H1 (cell line): ENCODE results near the gene ELMO1. TPM values are rescaled to one million over a fixed set of nuclear protein-coding genes. Genes with fewer than 3 reads are reported as not detected.

ENCODE experiments used
- CTCF ChIA-PET: fragments of 300-600 bp; sonication (Branson Sonifier 250); formaldehyde crosslinking; loops from one replicate; lab custom pipeline; 2021; ENCODE audit not compliant: partially characterized antibody; lab: Charles Lee
- POLR2A ChIA-PET: fragments of 300-600 bp; sonication (Branson Sonifier 250); formaldehyde crosslinking; loops from one replicate; lab custom pipeline; 2021; ENCODE audit warnings: inconsistent platforms; ENCODE audit not compliant: partially characterized antibody; lab: Charles Lee
- DNase-seq, 2 experiments: peaks; one replicate each; pipeline versions ENCODE4 v3.0.0 to v3.0.0-alpha.2; 2010 to 2022; ENCODE audit warnings: low spot score in 2 of 2, low read depth in 1 of 2, mixed read lengths in 1 of 2
- FAIRE-seq: peaks from 2 replicates; lab custom pipeline; 2011; peaks lifted over from hg19 to GRCh38; lab: Jason Lieb, UNC
- H2AFZ ChIP-seq: 2 replicates; pipeline ENCODE4 v1.8.1; 2012; ENCODE audit warnings: low read length, inconsistent platforms
- H2AK5ac ChIP-seq: 2 replicates; pipeline ENCODE4 v1.6.1; 2013; ENCODE audit warnings: low read depth, low read length
- H2BK120ac ChIP-seq: replicated peaks from 2 replicates; pipeline ENCODE3; 2013; ENCODE audit warnings: low read depth, low read length, inconsistent platforms
- H2BK12ac ChIP-seq: 2 replicates; pipeline ENCODE4 v1.6.1; 2013; ENCODE audit warnings: low read depth, low read length
- H2BK15ac ChIP-seq: 2 replicates; pipeline ENCODE4 v1.6.1; 2013; ENCODE audit warnings: low read length
- H2BK20ac ChIP-seq: 2 replicates; pipeline ENCODE4 v1.6.1; 2013; ENCODE audit warnings: low read length
- H2BK5ac ChIP-seq: 2 replicates; pipeline ENCODE4 v1.6.1; 2013; ENCODE audit warnings: low read depth, low read length
- H3K14ac ChIP-seq: 2 replicates; pipeline ENCODE4 v1.6.1; 2013; ENCODE audit warnings: inconsistent platforms; ENCODE audit not compliant: insufficient read length
- H3K18ac ChIP-seq: 2 replicates; pipeline ENCODE4 v1.6.1; 2013; ENCODE audit warnings: low read length; ENCODE audit errors: extremely low read depth
- H3K23ac ChIP-seq: 2 replicates; pipeline ENCODE4 v1.6.1; 2013; ENCODE audit warnings: inconsistent platforms; ENCODE audit not compliant: insufficient read length
- H3K23me2 ChIP-seq: 2 replicates; pipeline ENCODE4 v1.6.1; 2013; ENCODE audit warnings: low read depth, low read length
- H3K27ac ChIP-seq: 2 replicates; pipeline ENCODE4 v1.6.1; 2011; ENCODE audit warnings: low read depth, low read length, inconsistent platforms
- H3K27me3 ChIP-seq, 4 experiments: replicated peaks in 1 of 4; 1 replicate in 1 of 4; 2 replicates in 3 of 4; pipeline versions ENCODE4 v1.6.1 to v1.8.1; 2011 to 2013; ENCODE audit warnings: low read length in 3 of 4, mild to moderate bottlenecking in 3 of 4, inconsistent platforms in 2 of 4, mixed read lengths in 2 of 4, moderate library complexity in 1 of 4; ENCODE audit not compliant: control insufficient read depth in 3 of 4, insufficient read depth in 3 of 4; ENCODE audit errors: extremely low read depth in 1 of 4
- H3K36me3 ChIP-seq, 4 experiments: 2 replicates each; pipeline versions ENCODE4 v1.6.1 to v1.8.1; 2011 to 2013; ENCODE audit warnings: mild to moderate bottlenecking in 4 of 4, low read length in 3 of 4, moderate library complexity in 2 of 4, control low read depth in 1 of 4, inconsistent platforms in 1 of 4; ENCODE audit not compliant: insufficient read depth in 4 of 4, control insufficient read depth in 2 of 4
- H3K4ac ChIP-seq: replicated peaks from 2 replicates; pipeline ENCODE3; 2013; ENCODE audit warnings: low read length, low read depth, mixed read lengths, inconsistent platforms; ENCODE audit not compliant: insufficient read length
- H3K4me1 ChIP-seq, 4 experiments: replicated peaks in 1 of 4; 1 replicate in 1 of 4; 2 replicates in 3 of 4; pipeline versions ENCODE4 v1.6.1 to v1.8.1; 2011 to 2013; ENCODE audit warnings: low read length in 3 of 4, inconsistent platforms in 2 of 4, mixed read lengths in 1 of 4; ENCODE audit not compliant: insufficient read depth in 4 of 4, control insufficient read depth in 3 of 4
- H3K4me2 ChIP-seq, 2 experiments: 2 replicates each; pipeline versions ENCODE4 v1.6.1 to v1.8.1; 2011 to 2013; ENCODE audit warnings: low read depth in 2 of 2, low read length in 2 of 2, control low read depth in 1 of 2, inconsistent platforms in 1 of 2, mild to moderate bottlenecking in 1 of 2; ENCODE audit not compliant: insufficient read depth in 1 of 2
- H3K4me3 ChIP-seq, 4 experiments: fragments of 200-600, 300-600 bp in 1 of 4; sonication (generic), shearing (Covaris generic), sonication (Bioruptor Twin) in 1 of 4; 2 replicates each; pipeline versions ENCODE4 v1.5.1 to v1.8.1; 2011 to 2016; ENCODE audit warnings: low read length in 4 of 4, low read depth in 3 of 4, control low read depth in 2 of 4, inconsistent platforms in 2 of 4, mild to moderate bottlenecking in 2 of 4, mixed read lengths in 1 of 4, moderate library complexity in 1 of 4; ENCODE audit not compliant: insufficient read depth in 2 of 4; ENCODE audit errors: extremely low read depth in 1 of 4
- H3K56ac ChIP-seq: replicated peaks from 2 replicates; pipeline ENCODE3; 2013; ENCODE audit warnings: low read depth, mild to moderate bottlenecking, mixed read lengths, low read length, inconsistent platforms; ENCODE audit not compliant: insufficient read length
- H3K79me1 ChIP-seq: 2 replicates; pipeline ENCODE4 v1.6.1; 2013; ENCODE audit warnings: low read depth, low read length, control low read depth
- H3K79me2 ChIP-seq, 2 experiments: 2 replicates each; pipeline versions ENCODE4 v1.6.1 to v1.8.1; 2012 to 2013; ENCODE audit warnings: low read length in 2 of 2, mild to moderate bottlenecking in 2 of 2, inconsistent platforms in 1 of 2; ENCODE audit not compliant: insufficient read depth in 2 of 2, control insufficient read depth in 1 of 2
- H3K9ac ChIP-seq, 4 experiments: replicated peaks in 1 of 4; 1 replicate in 1 of 4; 2 replicates in 3 of 4; pipeline versions ENCODE4 v1.6.1 to v1.8.1; 2011 to 2013; ENCODE audit warnings: low read depth in 3 of 4, low read length in 3 of 4, control low read depth in 2 of 4, mild to moderate bottlenecking in 2 of 4, moderate library complexity in 2 of 4, inconsistent platforms in 1 of 4; ENCODE audit errors: extremely low read depth in 1 of 4
- H3K9me3 ChIP-seq, 2 experiments: 2 replicates each; pipeline versions ENCODE4 v1.6.1 to v1.8.1; 2012 to 2013; ENCODE audit warnings: mild to moderate bottlenecking in 2 of 2, moderate library complexity in 2 of 2, control low read depth in 1 of 2, inconsistent platforms in 1 of 2, low read depth in 1 of 2, low read length in 1 of 2, mixed read lengths in 1 of 2; ENCODE audit not compliant: insufficient read depth in 2 of 2
- H4K20me1 ChIP-seq, 2 experiments: replicated peaks in 1 of 2; 2 replicates each; pipeline versions ENCODE3 to v1.8.1; 2011 to 2013; ENCODE audit warnings: inconsistent platforms in 2 of 2, low read length in 2 of 2, mild to moderate bottlenecking in 1 of 2; ENCODE audit not compliant: insufficient read depth in 2 of 2, control insufficient read depth in 1 of 2
- H4K5ac ChIP-seq: 2 replicates; pipeline ENCODE4 v1.6.1; 2013; ENCODE audit warnings: low read length, low read depth, mixed read lengths, inconsistent platforms; ENCODE audit not compliant: insufficient read length
- H4K8ac ChIP-seq: 2 replicates; pipeline ENCODE4 v1.8.0; 2013; ENCODE audit warnings: mild to moderate bottlenecking, moderate library complexity, low read length, inconsistent platforms; ENCODE audit not compliant: insufficient read depth; ENCODE audit errors: extremely low read depth
- H4K91ac ChIP-seq: replicated peaks from 2 replicates; pipeline ENCODE3; 2013; ENCODE audit warnings: low read length, mixed read lengths, inconsistent platforms; ENCODE audit not compliant: insufficient read length
- ASH2L ChIP-seq: fragments of 200-600, 300-600 bp; sonication (generic); IDR thresholded peaks from one replicate; pipeline ENCODE4 v1.7.1; 2017; ENCODE audit warnings: low read length
- BCL11A ChIP-seq, 2 experiments: IDR thresholded peaks; one replicate each; pipeline ENCODE4 v1.6.1; 2011; ENCODE audit warnings: low read depth in 2 of 2, low read length in 2 of 2, mild to moderate bottlenecking in 2 of 2
- CBX5 ChIP-seq: fragments of 300-800, 300-1000 bp; sonication (generic); IDR thresholded peaks from 2 replicates; pipeline ENCODE4 v1.7.1; 2016; ENCODE audit warnings: antibody characterized with exemption, low read length, low read depth
- CEBPB ChIP-seq: IDR thresholded peaks from 2 replicates; pipeline ENCODE4 v1.6.1; 2012; ENCODE audit warnings: low read depth, low read length
- CREB1 ChIP-seq: IDR thresholded peaks from 2 replicates; pipeline ENCODE4 v1.6.1; 2012; ENCODE audit warnings: inconsistent platforms
- FOSL1 ChIP-seq: IDR thresholded peaks from 2 replicates; pipeline ENCODE4 v1.6.1; 2011; ENCODE audit warnings: mild to moderate bottlenecking, low read depth, low read length, moderate library complexity; ENCODE audit not compliant: insufficient read depth
- JUND ChIP-seq: IDR thresholded peaks from 2 replicates; pipeline ENCODE4 v1.6.1; 2011; ENCODE audit warnings: mild to moderate bottlenecking, improper control_type of control experiment, low read length
- MAFK ChIP-seq: IDR thresholded peaks from 2 replicates; pipeline ENCODE4 v1.6.1; 2012; ENCODE audit warnings: low read depth, mild to moderate bottlenecking, improper control_type of control experiment, low read length
- NANOG ChIP-seq: IDR thresholded peaks from 2 replicates; pipeline ENCODE4 v1.6.1; 2011; ENCODE audit warnings: low read length, low read depth, mild to moderate bottlenecking, inconsistent platforms; ENCODE audit not compliant: insufficient read depth, poor library complexity, severe bottlenecking
- NRF1 ChIP-seq: IDR thresholded peaks from 2 replicates; pipeline ENCODE4 v1.6.1; 2011; ENCODE audit warnings: mild to moderate bottlenecking, low read depth, low read length, improper control_type of control experiment
- POLR2AphosphoS5 ChIP-seq: IDR thresholded peaks from 2 replicates; pipeline ENCODE4 v1.6.1; 2011; ENCODE audit warnings: low read depth, low read length
- RFX5 ChIP-seq: IDR thresholded peaks from 2 replicates; pipeline ENCODE4 v1.6.1; 2011; ENCODE audit warnings: low read depth, low read length, improper control_type of control experiment, borderline replicate concordance
- SIX5 ChIP-seq: IDR thresholded peaks from 2 replicates; pipeline ENCODE4 v1.6.1; 2011; ENCODE audit warnings: mild to moderate bottlenecking, low read depth, low read length
- SP1 ChIP-seq: IDR thresholded peaks from 2 replicates; pipeline ENCODE4 v1.6.1; 2011; ENCODE audit warnings: low read depth, low read length
- SP4 ChIP-seq: IDR thresholded peaks from 2 replicates; pipeline ENCODE4 v1.6.1; 2012; ENCODE audit warnings: low read length, inconsistent platforms
- SUZ12 ChIP-seq: fragments of 200-600 bp; sonication (generic); IDR thresholded peaks from 2 replicates; pipeline ENCODE4 v1.6.1; 2012; ENCODE audit warnings: mild to moderate bottlenecking, inconsistent platforms, low read length, moderate library complexity, mixed read lengths
- ZNF274 ChIP-seq: IDR thresholded peaks from 2 replicates; pipeline ENCODE4 v1.7.0; 2012; ENCODE audit warnings: low read length, borderline replicate concordance; ENCODE audit errors: extremely low read depth
- WGBS, 2 experiments: shearing (Covaris generic) in 1 of 2; methylation state at CpG; one replicate each; pipeline versions ENCODE4 v1.1.6 to v1.1.7; 2013 to 2015; ENCODE audit warnings: low lambda C conversion rate in 2 of 2, mixed read lengths in 2 of 2, inconsistent platforms in 1 of 2, low coverage in 1 of 2, missing lambda C conversion rate in 1 of 2; ENCODE audit not compliant: insufficient replicate concordance in 2 of 2, insufficient coverage in 1 of 2, insufficient read length in 1 of 2; ENCODE audit errors: extremely low coverage in 1 of 2, missing lambda C conversion rate in 1 of 2; 5-methylcytosine and 5-hydroxymethylcytosine counted together
- polyA plus RNA-seq, 7 experiments: library from polyadenylated mRNA; depleted of rRNA in 3 of 7; stranded (reverse) in 5 of 7; unstranded in 2 of 7; fragments of >200 nt in 5 of 7; fragments of 200-250 nt in 2 of 7; gene quantifications; 1 replicate in 5 of 7; 2 replicates in 1 of 7; 4 replicates in 1 of 7; pipeline versions ENCODE4 v1.2.1 to v1.2.3, GENCODE V29; 2011 to 2013; ENCODE audit warnings: missing spikeins in 2 of 7, mixed read lengths in 2 of 7
- total RNA-seq: library from RNA; stranded (reverse); fragmentation: NEBNext Ultra II Directional; extraction: Animal tissue kit (Norgen Biotek cat#: 25700); gene quantifications from 2 replicates; pipeline ENCODE4 v1.2.1, GENCODE V29; 2021

ELMO1 gene
- total and polyA plus RNA-seq, 2 of the 8 experiments (the other 6 are each of a cell fraction or from before 2014, with no cell fraction given) = 18.4 to 21.0 TPM

DNA sequence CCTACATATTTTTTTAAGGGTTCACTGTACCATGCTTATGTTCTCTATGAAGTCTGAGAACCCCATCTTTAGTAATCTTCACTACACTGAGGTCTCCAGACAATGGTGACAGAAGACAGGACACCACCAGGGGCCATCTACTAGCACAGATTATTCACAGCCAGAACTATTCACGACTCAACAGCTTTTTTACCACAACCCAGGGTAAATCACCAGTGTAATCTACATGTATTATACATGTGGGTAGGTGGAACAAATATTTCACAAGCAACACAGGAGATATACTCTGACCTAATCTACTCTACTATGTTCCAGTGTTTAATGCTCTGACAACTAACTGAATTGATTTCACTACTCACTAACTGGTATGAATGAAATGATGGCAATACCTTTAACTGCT is 136.1 kb downstream of the ELMO1 start:
- FAIRE-seq (no peak), DNase-seq (no peak)
- Histone ChIP-seq H4K20me1 (no peaks in the 10 kb centered on the region), H2BK120ac (no peak overlapping the region), H3K23me2 (no peaks in the 10 kb centered on the region), H2BK15ac (no peak overlapping the region), H4K8ac (no peak overlapping the region), H3K79me1 (no peaks in the 10 kb centered on the region), H3K27me3 (no peaks in the 10 kb centered on the region), H3K27ac (no peak overlapping the region), H2AFZ (no peak overlapping the region), H3K4ac (no peak overlapping the region), H3K36me3 (no peaks in the 10 kb centered on the region; a peak in 1 of 8 replicates), H4K5ac (no peak overlapping the region), H3K4me1 (no peaks in the 10 kb centered on the region), H3K23ac (no peak overlapping the region), H2AK5ac (no peak overlapping the region), H3K4me3 (no peak overlapping the region), H2BK5ac (no peak overlapping the region), H3K18ac (no peak overlapping the region), H2BK12ac (no peak overlapping the region), H3K56ac (no peak overlapping the region), H4K91ac (no peak overlapping the region), H3K4me2 (no peak overlapping the region), H2BK20ac (no peak overlapping the region), H3K14ac (no peak overlapping the region), H3K9ac (no peak overlapping the region), H3K79me2 (no peaks in the 10 kb centered on the region), H3K9me3 (no peaks in the 10 kb centered on the region)
- ChIA-PET CTCF (no interaction called here), POLR2A (no interaction called here)
- 94% methylated on average over 1 of the region's 1 CpG; no CpG with 5 or more reads in 1 of the 2 experiments for WGBS, 2 experiments
- no peak for TF ChIP-seq SIX5
- TF ChIP-seq SUZ12 = no peak
- no peak for TF ChIP-seq CEBPB
- no peak for TF ChIP-seq CBX5
- TF ChIP-seq CREB1 = no peak
- TF ChIP-seq NANOG = no peak
- TF ChIP-seq JUND = no peak
- TF ChIP-seq SP1 = no peak
- no peak for TF ChIP-seq NRF1
- TF ChIP-seq MAFK = no peak
- TF ChIP-seq FOSL1 = no peak
- no peak for TF ChIP-seq RFX5
- no peak for TF ChIP-seq ZNF274
- no peak for TF ChIP-seq POLR2AphosphoS5
- no peak for TF ChIP-seq BCL11A (IDR thresholded peaks at IDR 0.05; ENCODE audit: low read depth in 2 of 2, low read length in 2 of 2)
- TF ChIP-seq ASH2L = no peak
- no peak for TF ChIP-seq SP4
